Femur (tissue), 1 donor: ENCODE measurements around the gene SPOP.
A peak's percentile ranks its signal among the peaks of the same experiment; 100 is the strongest.
"Not testable (repeated sequence)": the region's sequence is repeated elsewhere in the genome, so short reads cannot be mapped to it uniquely, and the experiment has no call there.

Experiments used
- DNase-seq: peaks from one replicate; pipeline ENCODE4 v3.0.0-alpha.2; 2017

SPOP gene

GRCh38 chr17:49695698-49696232 lies 17.9 kb upstream of the SPOP start:
- DNase-seq: no peak

GRCh38 chr17:49694847-49695697 lies 17.2 kb upstream of the SPOP start:
- peak; percentile 60 for DNase-seq

- DNase-seq: no peak
Observed at GRCh38 chr17:49692751-49693150, 14.9 kb upstream of the SPOP start.

GRCh38 chr17:49691677-49692191 lies 13.8 kb upstream of the SPOP start:
- no peak for DNase-seq

- DNase-seq: peak; percentile 50
Observed at GRCh38 chr17:49691086-49691676, 13.3 kb upstream of the SPOP start.

- no peak for DNase-seq
Observed at GRCh38 chr17:49690256-49690655, 12.4 kb upstream of the SPOP start.

GRCh38 chr17:49688848-49689247 lies 11.0 kb upstream of the SPOP start:
- DNase-seq: no peak

- DNase-seq: no peak
Observed at GRCh38 chr17:49687878-49688491, 10.1 kb upstream of the SPOP start.

- no peak for DNase-seq
Observed at GRCh38 chr17:49681106-49681979, 3.4 kb upstream of the SPOP start.

- no peak for DNase-seq
Observed at GRCh38 chr17:49680314-49680713, 2.4 kb upstream of the SPOP start.

GRCh38 chr17:49677134-49677932 lies 564 bp downstream of the SPOP start:
- DNase-seq: peak; percentile 97

- DNase-seq: no peak
Observed at GRCh38 chr17:49676276-49676868, 1.5 kb downstream of the SPOP start.

GRCh38 chr17:49674507-49674906 lies 3.4 kb downstream of the SPOP start:
- DNase-seq: no peak

GRCh38 chr17:49673679-49674078 lies 4.2 kb downstream of the SPOP start:
- DNase-seq: not testable (repeated sequence)

- DNase-seq: no peak
Observed at GRCh38 chr17:49670641-49671040, 7.3 kb downstream of the SPOP start.

GRCh38 chr17:49670002-49670401 lies 7.9 kb downstream of the SPOP start:
- DNase-seq: no peak

GRCh38 chr17:49667854-49668253 lies 10.0 kb downstream of the SPOP start:
- DNase-seq: no peak

- no peak for DNase-seq
Observed at GRCh38 chr17:49664706-49665211, 13.1 kb downstream of the SPOP start.

- no peak for DNase-seq
Observed at GRCh38 chr17:49659661-49660382, 18.1 kb downstream of the SPOP start.

GRCh38 chr17:49656247-49656646 lies 21.6 kb downstream of the SPOP start:
- DNase-seq: no peak
